ENCODE results near the gene SELENOH.
"Not testable (repeated sequence)": the region's sequence is repeated elsewhere in the genome, so short reads cannot be mapped to it uniquely, and the experiment has no call there.

SELENOH gene, protein sequence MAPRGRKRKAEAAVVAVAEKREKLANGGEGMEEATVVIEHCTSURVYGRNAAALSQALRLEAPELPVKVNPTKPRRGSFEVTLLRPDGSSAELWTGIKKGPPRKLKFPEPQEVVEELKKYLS

DNA sequence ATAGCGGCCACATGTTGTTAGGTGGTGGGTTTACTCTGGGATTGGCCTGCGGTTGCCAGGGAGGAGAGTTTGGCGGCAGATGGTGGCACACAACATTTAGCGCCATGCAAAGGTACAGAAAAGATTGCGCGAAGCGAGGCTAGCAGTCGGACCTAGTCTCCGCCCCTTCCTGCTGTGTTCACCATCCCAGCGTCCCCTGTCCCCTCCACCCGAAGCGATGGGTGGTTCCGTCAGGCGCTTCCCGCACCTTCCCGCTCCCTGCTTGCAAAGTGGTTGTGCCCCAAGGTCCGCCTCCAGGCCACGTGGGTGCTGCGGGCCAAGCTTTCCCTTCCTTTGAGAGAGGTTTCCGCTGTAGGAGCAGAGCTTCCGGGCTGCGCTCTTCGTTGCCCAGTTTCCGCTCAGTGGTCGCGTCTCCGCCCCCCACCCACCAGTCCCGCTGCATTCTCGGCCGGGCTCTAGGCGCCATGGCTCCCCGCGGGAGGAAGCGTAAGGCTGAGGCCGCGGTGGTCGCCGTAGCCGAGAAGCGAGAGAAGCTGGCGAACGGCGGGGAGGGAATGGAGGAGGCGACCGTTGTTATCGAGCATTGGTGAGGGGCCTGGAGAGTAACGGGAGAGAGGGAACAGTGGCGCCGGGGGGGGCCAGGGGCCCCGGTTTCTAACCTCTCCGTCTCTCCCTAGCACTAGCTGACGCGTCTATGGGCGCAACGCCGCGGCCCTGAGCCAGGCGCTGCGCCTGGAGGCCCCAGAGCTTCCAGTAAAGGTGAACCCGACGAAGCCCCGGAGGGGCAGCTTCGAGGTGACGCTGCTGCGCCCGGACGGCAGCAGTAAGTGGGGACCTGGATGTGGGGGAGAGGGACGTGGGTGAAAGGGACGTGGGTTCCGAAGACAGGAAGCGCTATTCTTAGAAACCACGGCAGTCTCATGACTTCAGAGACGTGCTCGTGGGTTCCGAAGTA is at the start of gene SELENOH:
Gene SELENOH, plus strand, starts transcription at position 360 of the 955 bp plus-strand sequence. Its CDS starts 105 bp downstream, at position 465.
- DNase-seq = peak; percentile 98

DNA sequence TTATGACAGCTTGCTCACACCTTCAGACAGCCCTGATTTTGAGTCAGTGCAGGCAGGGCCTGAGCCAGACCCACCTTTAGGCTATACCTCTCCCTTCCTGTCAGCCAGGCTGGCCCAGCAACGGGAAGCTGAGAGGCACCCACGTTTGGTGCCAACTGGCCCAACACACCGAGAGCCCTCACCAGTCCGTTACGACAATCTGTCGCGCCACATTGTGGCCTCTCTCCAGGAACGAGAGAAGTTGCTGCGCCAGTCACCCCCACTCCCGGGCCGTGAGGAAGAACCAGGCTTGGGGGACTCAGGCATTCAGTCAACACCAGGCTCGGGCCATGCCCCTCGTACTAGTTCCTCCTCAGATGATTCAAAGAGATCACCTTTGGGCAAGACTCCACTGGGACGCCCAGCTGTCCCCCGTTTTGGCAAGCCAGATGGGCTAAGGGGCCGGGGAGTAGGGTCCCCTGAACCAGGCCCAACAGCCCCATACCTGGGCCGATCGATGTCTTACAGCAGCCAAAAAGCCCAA is 42.4 kb upstream of the SELENOH start:
- no peak for DNase-seq

DNA sequence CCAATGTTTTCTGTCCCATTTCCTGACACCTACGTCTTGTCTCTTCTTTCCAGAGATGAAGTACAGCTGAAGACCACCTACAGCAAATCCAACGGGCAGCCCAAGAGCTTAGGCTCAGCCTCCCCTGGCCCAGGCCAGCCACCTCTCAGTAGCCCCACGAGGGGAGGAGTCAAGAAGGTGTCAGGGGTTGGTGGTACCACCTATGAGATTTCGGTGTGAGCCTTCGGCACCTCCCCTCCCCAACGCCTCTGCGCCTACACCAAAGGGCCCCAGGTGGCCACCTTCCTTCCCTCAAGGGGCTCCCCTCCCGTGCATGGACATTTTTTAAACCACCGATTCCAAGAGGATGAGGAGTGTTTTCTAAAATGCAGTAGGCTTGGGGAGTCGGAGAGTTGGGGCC is 41.5 kb upstream of the SELENOH start:
- no peak for DNase-seq

DNA sequence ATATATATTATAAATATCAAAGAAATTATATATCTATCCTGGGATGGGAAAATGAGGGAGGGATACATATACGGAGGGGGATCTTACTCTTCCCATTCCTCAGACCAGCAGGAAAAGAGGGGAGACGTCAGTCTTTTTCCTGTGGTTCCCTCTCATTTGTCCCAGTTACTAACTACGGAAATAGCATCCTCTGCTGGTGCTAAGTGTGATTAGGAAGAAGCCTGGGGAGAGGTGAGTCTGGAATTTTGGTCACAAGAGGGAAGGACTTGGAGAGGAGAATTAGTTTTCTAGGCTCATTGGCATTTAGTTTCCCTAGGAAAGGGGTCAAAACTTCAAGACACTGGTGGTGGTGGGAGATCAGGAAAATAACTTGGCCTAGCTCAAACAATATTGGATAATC is 40.9 kb upstream of the SELENOH start:
- DNase-seq = no peak

GRCh38 chr11:57703341-57703740 is 38.0 kb upstream of the SELENOH start:
- no peak for DNase-seq

GRCh38 chr11:57704932-57705331 is 36.4 kb upstream of the SELENOH start:
- DNase-seq = no peak

- not testable (repeated sequence) for DNase-seq
Measured at GRCh38 chr11:57705432-57705831, 35.9 kb upstream of the SELENOH start.

- DNase-seq = no peak
Measured at GRCh38 chr11:57709802-57710367, 31.4 kb upstream of the SELENOH start.

- no peak for DNase-seq
Measured at GRCh38 chr11:57711414-57712255, 29.7 kb upstream of the SELENOH start, which contains the start of gene MED19. MED19 (minus strand) TSS chr11:57712215; CDS start chr11:57712179, 36 bp downstream.

DNA sequence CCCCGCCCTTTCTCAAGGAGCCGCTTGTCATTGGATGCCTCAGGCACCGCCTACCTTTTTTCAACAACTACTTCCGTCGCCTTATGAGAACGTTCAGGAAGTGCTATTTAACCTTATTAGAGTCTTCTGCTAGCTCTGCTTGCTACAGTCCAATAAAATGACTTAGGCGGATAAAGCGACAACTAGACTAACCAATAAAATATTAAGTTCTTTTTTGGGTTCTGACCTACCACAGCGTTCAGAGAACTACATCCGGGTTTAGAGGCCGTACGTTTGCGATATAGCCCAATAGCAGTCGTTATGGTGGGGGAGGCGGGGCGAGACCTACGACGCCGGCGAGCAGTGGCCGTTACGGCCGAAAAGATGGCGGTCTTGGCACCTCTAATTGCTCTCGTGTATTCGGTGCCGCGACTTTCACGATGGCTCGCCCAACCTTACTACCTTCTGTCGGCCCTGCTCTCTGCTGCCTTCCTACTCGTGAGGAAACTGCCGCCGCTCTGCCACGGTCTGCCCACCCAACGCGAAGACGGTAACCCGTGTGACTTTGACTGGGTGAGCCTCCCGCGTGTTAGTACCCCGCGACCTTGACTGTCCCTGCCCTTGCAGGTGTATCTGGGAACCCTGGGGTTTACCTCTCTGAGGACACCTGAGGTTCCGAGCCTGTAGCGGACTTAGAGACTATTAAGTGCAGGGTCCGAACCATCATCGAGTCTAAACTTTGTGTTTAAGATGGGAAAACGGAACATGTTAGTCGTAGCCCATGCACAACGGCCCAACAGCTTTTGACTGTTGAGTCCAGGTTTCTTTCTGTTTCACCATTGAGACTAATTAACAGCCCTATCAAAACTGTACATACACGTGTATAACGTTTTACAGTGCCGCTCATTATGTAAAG is 28.8 kb upstream of the SELENOH start, which contains the start of gene TMX2:
Gene TMX2, plus strand, starts transcription at position 338 of the 895 bp plus-strand sequence. Its CDS starts 26 bp downstream, at position 364.
- DNase-seq = peak; percentile 95

DNA sequence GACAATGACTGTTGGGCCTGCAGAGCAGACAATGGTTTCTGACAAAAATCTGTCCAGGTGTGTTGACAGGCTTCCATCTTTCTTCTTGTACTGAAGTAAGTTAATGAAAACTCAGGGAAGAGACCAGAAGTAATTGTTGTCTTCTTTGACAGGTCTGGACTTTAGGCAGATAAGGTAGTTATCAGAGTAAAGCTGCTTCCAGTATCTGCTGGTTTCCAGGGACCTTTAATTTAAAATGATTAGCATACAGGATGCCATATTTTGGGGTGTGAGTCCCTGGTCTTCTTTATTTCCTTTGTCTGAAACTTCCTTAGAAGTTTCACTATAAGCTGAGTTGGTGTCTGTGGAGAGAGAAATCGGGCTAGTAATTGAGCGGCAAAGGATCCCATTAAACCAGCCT is 27.5 kb upstream of the SELENOH start:
- DNase-seq = no peak

GRCh38 chr11:57716726-57717125 is 24.6 kb upstream of the SELENOH start:
- not testable (repeated sequence) for DNase-seq

DNA sequence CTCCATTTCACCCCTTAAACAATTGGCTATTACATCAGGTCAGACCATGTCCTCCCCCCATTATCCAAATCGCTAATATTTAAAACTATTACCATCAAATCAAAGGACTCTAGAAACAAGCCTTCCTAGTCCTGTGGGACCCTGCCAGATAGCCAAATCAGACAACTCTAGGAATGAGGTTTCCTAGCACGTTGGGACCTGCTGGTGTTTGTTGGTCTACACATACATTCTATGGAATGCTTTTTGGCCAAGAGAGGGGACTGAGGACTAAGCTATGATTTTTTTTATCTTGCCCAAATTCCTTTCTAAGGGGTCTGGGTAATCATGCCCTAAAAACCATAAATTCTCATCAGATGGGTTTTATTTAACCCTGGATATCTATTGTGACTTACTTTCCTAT is 14.1 kb upstream of the SELENOH start:
- no peak for DNase-seq

DNA sequence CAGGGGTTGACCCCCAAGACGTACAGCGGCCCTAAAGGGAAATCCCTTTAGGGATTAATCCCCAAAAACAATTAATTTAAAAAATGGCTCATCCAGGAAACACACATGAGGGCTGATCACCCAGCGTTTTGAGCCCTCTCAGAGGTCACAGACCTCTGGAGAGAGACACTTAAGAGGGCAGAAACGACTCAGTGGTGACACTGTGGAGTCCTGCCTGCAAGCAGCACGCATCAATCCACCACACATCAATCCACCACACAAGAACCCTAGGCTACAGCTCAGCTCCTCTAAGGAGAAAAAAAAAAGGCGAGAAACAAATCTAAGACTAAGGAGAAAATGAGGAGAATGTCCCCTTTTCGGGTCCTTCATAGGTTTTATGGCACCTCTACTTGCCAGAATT is 12.5 kb upstream of the SELENOH start:
- DNase-seq = no peak

GRCh38 chr11:57729479-57729878 is 11.8 kb upstream of the SELENOH start:
- no peak for DNase-seq

DNA sequence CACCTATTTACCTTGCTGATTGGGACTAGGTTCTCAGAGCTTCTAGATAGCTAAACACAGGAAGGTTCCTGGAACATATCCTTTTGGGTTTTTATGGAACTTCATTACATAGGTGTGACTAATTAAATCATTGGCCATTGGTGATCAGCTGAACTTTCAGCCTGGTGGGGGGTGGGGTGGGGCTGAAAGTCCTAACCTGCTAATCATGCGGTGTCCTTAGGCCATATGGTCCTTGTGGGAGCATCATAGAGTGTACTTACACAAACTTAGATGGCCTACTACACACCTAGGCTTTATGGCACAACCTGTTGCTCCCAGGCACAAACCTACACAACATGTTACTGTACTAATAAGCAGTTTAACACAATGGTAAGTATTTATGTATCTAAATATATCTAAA is 8.6 kb upstream of the SELENOH start:
- no peak for DNase-seq

DNA sequence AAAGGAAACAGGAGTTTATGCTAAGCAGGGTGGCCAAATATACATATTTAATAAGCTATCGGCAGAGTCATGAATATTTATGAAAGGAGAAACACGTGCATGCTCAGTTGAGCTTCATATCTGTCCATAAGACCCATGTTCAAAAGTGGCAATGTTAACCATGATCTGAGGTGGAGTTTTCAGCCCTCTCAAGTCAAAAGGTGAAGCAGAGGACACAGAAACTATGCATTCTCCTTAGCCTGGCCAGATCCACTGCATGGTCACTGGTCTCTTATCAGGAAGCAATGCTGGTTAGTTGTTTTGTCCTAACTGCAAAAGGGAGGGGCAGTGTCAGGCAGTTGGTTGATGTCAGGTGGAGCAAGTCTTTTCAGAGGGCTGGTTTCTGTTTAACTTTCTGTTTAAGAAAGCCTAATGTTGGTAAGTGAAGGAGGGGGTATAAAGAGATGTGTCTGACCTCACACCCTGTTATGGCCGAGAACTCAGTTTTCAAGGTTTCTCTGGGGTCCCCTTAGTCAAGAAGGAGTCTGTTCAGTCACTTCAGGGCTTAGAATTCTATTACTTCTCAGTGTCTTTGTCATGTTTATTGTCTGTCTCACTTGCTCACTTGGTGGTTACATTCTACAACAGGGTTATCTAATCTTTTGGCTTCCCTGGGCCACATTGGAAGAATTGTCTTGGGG is 5.5 kb upstream of the SELENOH start:
- DNase-seq = no peak

DNA sequence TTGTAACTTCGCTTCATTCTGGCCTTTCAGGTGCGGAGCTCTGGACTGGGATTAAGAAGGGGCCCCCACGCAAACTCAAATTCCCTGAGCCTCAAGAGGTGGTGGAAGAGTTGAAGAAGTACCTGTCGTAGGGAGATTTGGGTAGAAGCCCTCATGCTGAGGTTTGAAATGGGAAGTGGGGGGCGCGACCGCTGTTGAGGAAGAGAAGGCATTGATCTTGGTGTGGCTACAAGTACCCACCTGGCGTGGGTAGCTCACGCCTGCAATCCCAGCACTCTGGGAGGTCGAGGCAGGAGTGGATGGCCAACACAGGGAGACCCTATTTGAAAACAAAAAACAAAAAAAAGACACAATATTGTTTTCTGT is 779 bp downstream of the SELENOH start:
- DNase-seq = no peak

DNA sequence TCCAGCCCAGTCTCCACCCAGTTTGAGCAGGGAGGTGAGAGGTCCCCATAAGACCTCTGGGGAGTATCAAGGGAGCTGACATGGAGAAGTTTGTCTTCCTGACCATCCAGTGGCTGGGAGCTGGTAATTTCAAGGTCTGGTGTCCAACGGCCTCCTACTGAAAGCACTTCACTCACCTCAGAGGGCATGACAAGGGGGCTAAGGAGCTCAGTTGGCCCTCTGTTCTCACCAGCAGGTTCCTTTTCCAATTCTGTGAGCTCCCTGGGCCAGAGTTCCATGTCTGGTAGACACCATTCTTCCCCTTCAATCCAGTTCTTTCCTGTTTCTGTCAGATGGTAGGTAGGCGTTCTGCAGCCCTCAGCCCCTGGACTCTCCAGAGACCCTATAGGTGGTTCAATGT is 3.1 kb downstream of the SELENOH start:
- no peak for DNase-seq

- no peak for DNase-seq
Measured at GRCh38 chr11:57745206-57745605, 3.9 kb downstream of the SELENOH start.

GRCh38 chr11:57746920-57747319 is 5.6 kb downstream of the SELENOH start:
- no peak for DNase-seq
